Stomach (tissue), 4 donors: Measurements from ENCODE around the gene IQSEC3.

Experiments
- POLR2AphosphoS5 ChIP-seq, 3 donors: sonication (generic); formaldehyde crosslinking; IDR thresholded peaks; one replicate each; pipeline ENCODE4 v1.6.1; 2016; ENCODE audit warnings: antibody characterized with exemption in 3 of 3
- TF ChIP-seq, protein P1 (sequence below), 7 experiments: fragments of 450-650 bp in 4 of 7; fragments of 200-600 bp in 3 of 7; sonication (generic) in 3 of 7; IDR thresholded peaks; one replicate each; pipeline ENCODE4 v1.5.1; 2016 to 2019; ENCODE audit warnings: antibody characterized with exemption in 7 of 7, control low read depth in 2 of 7, mild to moderate bottlenecking in 1 of 7

DNA sequence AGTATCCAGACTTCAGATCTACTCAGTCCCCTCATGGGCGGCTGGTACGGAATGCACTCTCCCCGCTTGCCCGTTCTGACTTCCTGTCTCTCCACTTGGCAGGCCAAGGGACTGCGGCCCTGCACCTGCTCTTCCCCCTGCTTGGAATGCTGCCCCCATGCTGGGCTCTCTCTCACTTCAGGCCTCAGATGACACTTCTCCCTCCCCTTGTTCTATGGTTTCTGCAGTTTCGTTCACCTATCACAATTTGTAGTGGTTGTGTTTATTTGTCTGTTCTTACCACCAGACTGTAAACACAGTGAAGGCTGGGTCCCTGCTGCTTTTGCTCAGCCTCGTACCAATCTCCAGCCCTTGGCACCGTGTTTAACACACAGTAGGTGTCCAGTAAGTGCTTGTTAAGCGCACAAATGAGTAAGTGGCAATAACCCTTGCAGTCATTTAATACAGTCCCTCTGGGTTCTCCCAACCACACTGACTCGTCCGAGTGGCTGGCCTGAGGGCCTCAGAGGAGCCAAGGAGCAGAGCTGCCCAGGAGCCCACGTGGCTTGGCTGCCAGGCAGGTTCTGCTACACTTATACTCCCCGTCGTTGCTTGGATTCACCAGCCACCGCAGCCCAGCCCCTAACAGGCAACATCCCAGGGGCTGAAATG is 135.6 kb downstream of the IQSEC3 start:
- TF ChIP-seq, protein P1, sequence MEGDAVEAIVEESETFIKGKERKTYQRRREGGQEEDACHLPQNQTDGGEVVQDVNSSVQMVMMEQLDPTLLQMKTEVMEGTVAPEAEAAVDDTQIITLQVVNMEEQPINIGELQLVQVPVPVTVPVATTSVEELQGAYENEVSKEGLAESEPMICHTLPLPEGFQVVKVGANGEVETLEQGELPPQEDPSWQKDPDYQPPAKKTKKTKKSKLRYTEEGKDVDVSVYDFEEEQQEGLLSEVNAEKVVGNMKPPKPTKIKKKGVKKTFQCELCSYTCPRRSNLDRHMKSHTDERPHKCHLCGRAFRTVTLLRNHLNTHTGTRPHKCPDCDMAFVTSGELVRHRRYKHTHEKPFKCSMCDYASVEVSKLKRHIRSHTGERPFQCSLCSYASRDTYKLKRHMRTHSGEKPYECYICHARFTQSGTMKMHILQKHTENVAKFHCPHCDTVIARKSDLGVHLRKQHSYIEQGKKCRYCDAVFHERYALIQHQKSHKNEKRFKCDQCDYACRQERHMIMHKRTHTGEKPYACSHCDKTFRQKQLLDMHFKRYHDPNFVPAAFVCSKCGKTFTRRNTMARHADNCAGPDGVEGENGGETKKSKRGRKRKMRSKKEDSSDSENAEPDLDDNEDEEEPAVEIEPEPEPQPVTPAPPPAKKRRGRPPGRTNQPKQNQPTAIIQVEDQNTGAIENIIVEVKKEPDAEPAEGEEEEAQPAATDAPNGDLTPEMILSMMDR (IDR thresholded peaks at IDR 0.05) = no peak
- TF ChIP-seq POLR2AphosphoS5 (IDR thresholded peaks at IDR 0.05) = no peak
